GM19035 (cell line): ENCODE measurements around the gene RNU2-63P.
"Not testable (repeated sequence)": the region's sequence is repeated elsewhere in the genome, so short reads cannot be mapped to it uniquely, and the experiment has no call there.

ENCODE experiments used
- ATAC-seq: cut with Tn5 transposase; IDR thresholded peaks from one replicate; pipeline ENCODE4 v1.9.1; 2021; ENCODE audit not compliant: unreplicated experiment

The RNU2-63P gene

GRCh38 chr2:88016086-88016959 is at the start of gene RNU2-63P:
Gene RNU2-63P, minus strand, starts transcription at chr2:88016547.
- ATAC-seq: peak; percentile 82

- no peak for ATAC-seq
Observed at GRCh38 chr2:88061295-88061694, 44.9 kb upstream of the RNU2-63P start.

DNA sequence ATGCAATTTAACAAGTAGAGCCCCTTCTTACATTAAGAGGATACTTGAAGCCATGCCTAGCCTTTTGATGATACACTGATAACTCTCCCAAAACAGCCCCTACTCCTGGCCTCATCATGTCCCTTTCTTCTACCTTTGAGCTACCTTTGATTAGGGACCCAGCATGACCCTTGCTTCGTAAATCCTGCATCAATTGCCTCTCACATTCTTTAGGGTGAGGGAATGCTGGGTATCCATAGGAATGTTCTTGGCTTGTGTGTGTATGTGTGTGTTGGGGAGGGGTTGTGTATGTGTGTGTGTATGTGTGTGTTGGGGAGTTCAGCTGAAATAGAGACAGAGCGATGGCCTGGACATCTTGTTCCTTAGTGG is 44.5 kb upstream of the RNU2-63P start:
- ATAC-seq: no peak

- peak; percentile 35 for ATAC-seq
Observed at GRCh38 chr2:88059979-88060906, 43.9 kb upstream of the RNU2-63P start.

- ATAC-seq: no peak
Observed at GRCh38 chr2:88058191-88058590, 41.8 kb upstream of the RNU2-63P start.

GRCh38 chr2:88057437-88057844 is 41.1 kb upstream of the RNU2-63P start:
- ATAC-seq: no peak

- ATAC-seq: peak; percentile 96
Observed at GRCh38 chr2:88055371-88056128, 39.2 kb upstream of the RNU2-63P start, which contains the start of gene KRCC1. Gene KRCC1, minus strand, starts transcription at chr2:88055783. Its CDS starts 27,220 bp downstream, at chr2:88028563.

DNA sequence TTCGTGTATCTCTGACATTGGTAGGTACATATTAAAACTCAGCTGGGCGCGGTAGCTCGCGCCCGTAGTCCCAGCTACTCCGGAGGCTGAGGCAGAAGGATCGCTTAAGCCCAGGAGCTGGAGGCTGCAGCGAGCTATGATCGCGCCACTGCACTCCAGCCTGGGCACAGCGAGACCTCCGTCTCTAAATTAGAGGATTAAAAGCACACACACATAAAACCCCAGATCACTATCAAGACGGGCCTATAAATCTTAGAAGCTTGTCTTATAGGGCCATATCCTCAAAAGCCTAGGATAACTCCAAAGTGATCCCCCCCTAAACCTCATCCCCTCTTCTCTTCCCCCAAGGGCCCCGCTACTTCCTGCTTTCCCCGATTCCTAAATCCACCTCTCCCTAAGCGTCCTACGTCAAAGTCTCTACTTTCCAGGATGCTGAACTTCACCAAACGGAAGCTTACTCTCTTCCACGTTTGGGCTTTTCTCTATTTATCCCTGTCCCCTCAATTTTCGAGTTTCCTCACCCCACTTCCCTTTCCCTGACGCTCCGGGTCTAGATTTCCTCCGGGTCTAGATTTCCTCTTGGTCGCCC is 38.5 kb upstream of the RNU2-63P start:
- no peak for ATAC-seq

DNA sequence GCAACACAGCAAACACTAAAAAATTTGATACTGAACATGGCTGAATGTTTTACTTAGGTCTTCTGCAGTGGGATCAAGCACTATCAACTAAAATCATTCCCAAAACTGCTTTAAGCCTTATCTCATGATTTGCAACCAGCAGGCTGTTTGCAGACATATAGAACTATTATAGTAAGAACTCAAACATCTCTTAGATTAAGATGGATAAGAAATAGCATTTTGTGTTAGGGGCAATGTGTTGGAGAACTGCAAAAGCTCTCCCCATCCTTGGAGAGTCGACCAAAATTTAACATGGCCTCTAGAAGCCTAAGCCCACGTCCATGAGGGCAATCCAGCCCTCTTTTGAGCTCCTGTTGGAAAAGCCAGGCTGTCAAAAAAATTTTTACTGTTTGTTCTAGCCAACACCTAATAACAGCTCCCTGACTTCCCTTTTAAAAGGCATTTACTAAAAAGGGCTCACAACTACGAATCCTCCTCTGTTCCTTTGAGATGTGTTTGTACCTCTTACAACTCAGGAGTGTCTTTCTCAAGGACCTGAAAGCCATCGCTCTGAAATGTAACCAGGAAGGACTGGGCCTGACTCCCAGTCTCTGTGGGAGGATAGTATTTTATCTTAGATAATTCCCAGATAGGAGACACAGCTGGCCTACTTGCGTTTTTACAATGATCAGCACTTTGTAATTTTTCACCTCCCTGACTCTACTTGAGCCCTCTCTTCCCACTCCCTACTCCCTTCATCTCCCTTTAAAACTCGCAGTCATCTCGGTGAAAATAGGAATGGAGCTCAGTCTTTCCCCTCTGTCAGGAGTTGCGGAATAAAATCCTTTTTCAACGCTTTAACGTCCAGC is 37.8 kb upstream of the RNU2-63P start:
- ATAC-seq: no peak

- no peak for ATAC-seq
Observed at GRCh38 chr2:88053296-88053695, 36.9 kb upstream of the RNU2-63P start.

- no peak for ATAC-seq
Observed at GRCh38 chr2:88051792-88052191, 35.4 kb upstream of the RNU2-63P start.

DNA sequence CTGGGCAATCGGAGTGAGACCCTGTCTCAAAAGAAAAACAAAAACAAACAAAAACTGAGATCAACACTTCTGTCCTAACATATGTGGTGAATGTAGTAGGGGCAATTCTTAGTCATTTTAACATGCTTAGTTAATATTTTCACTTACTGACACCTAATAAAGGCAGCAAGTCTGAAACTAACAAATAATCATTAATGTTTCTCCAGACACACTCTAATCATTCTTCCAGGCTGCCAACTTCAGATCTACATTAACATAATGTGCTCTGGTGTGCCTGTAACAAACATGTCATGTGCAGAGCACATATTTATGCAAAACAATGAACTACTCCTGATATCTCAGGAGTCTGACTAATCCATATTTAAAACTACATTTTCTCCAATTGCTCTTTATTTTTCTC is 33.3 kb upstream of the RNU2-63P start:
- ATAC-seq: no peak

DNA sequence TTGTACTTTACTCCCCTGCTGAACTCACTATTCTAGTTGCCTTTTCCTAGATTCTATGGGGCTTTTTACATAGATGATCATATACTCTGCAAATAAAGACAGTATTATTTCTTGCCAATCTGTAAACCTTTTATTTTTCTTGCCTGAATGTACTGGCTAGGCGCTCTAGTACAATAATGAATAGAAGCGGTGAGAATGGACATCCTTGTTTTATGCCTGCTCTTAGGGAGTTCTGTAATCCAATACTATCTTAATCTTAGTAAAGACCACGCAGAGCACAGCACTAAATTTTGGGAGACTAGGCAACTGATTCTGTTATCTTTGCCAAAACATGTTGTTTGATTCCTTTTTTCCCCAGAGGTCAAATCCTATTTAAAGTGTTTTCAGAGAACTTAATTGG is 32.2 kb upstream of the RNU2-63P start:
- no peak for ATAC-seq

DNA sequence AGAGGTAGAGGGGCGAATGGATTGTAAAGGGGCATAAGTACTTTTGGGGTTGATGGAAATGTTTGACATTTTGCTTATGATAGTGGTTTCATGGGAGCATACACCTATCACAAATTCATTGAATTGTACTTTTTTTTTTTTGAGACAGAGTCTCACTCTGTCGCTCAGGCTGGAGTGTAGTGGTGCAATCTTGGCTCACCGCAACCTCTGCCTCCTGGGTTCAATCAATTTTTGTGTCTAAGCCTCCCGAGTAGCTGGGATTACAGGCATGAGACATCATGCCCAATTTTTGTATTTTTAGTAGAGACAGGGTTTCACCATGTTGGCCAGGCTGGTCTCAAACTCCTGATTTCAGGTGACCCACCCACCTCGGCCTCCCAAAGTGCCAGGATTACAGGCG is 29.2 kb upstream of the RNU2-63P start:
- ATAC-seq: not testable (repeated sequence)

DNA sequence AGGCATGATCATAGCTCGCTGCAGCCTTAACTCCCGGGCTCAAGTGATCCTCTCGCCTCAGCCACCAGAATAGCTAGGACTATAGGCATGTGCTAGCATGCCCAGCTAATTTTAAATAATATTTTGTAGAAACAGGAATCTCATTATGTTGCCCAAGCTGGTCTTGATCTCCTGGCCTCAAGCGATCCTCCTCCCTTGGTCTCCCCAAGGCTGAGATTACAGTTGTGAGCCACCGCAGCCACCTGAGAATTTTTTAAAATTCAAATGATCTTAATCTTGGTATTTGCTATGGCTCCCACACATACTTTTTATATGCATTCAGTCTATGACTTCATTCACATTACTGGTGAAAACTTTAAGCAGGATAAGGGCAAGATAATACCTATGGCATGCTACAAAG is 26.1 kb upstream of the RNU2-63P start:
- ATAC-seq: no peak

GRCh38 chr2:88038263-88039105 is 22.1 kb upstream of the RNU2-63P start:
- no peak for ATAC-seq

DNA sequence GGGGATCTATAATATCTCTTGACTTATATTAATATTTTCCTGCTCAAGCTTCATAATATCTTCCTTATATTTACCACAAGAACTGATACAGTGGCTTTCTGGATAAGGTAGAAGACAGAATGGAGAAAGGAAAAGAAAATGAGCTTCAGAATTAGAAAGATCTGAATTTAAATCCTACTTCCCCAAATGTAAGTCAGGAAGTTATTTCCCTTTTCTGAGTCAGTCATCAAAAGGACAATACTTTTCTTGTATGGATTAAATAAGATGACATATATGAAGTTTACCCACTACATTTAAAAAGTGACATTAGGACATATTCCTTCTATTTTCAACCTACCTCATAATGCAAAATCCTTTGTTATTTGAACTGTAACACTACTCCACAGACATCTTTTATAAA is 20.3 kb upstream of the RNU2-63P start:
- ATAC-seq: no peak

- no peak for ATAC-seq
Observed at GRCh38 chr2:88036182-88036581, 19.8 kb upstream of the RNU2-63P start.
